ENCODE data around the gene PTPRD. TPM values are rescaled to one million over a fixed set of nuclear protein-coding genes. Genes with fewer than 3 reads are reported as not detected.
A peak's percentile ranks its signal among the peaks of the same experiment; 100 is the strongest.

The PTPRD gene
- total and polyA plus RNA-seq, 2 donors from 2014 or later: 6.4 to 78.9 TPM

GRCh38 chr9:8821910-8822666 lies 1790.7 kb downstream of the PTPRD start:
- DNase-seq: no peak
- no peak for FAIRE-seq
- Histone ChIP-seq H3K9ac (ENCODE audit: low read length in 3 of 3) (no peak overlapping the region), H3K9me3 (ENCODE audit: control insufficient read depth in 2 of 3, insufficient read depth in 1 of 3, low read length in 3 of 3) (no peaks in the 10 kb centered on the region), H3K27ac (ENCODE audit: low read depth in 2 of 2, low read length in 2 of 2) (peak overlapping the region; percentile 46 to 68), H3K4me3 (ENCODE audit: low read length in 3 of 3) (peak overlapping the region in 1 of 3 donors; percentile 40), H3K4me1 (ENCODE audit: control insufficient read depth in 2 of 3, insufficient read depth in 2 of 3, low read depth in 1 of 3, low read length in 3 of 3) (peaks cover 0 to 15% (median 2%) of the 10 kb centered on the region in 3 donors), H3K36me3 (ENCODE audit: control insufficient read depth in 2 of 3, insufficient read depth in 3 of 3, low read length in 3 of 3) (no peaks in the 10 kb centered on the region), H3K27me3 (ENCODE audit: control insufficient read depth, insufficient read depth, low read length) (no peaks in the 10 kb centered on the region)
- TF ChIP-seq, protein P1, sequence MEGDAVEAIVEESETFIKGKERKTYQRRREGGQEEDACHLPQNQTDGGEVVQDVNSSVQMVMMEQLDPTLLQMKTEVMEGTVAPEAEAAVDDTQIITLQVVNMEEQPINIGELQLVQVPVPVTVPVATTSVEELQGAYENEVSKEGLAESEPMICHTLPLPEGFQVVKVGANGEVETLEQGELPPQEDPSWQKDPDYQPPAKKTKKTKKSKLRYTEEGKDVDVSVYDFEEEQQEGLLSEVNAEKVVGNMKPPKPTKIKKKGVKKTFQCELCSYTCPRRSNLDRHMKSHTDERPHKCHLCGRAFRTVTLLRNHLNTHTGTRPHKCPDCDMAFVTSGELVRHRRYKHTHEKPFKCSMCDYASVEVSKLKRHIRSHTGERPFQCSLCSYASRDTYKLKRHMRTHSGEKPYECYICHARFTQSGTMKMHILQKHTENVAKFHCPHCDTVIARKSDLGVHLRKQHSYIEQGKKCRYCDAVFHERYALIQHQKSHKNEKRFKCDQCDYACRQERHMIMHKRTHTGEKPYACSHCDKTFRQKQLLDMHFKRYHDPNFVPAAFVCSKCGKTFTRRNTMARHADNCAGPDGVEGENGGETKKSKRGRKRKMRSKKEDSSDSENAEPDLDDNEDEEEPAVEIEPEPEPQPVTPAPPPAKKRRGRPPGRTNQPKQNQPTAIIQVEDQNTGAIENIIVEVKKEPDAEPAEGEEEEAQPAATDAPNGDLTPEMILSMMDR (IDR thresholded peaks at IDR 0.05; ENCODE audit: borderline replicate concordance, extremely low read depth, insufficient read depth): no peak
- intact Hi-C loops (cut with DNase I): no loop called here

- DNase-seq: peak in 1 of 5 donors; percentile 27
- H3K27ac ChIP-seq (ENCODE audit: low read depth in 2 of 2, low read length in 2 of 2): no peak overlapping the region
- no peak for FAIRE-seq
Measured at GRCh38 chr9:8817335-8817734, 1795.5 kb downstream of the PTPRD start.

GRCh38 chr9:8816361-8816760 lies 1796.4 kb downstream of the PTPRD start:
- intact Hi-C loops (cut with DNase I): no loop called here
- no peak overlapping the region for H3K4me3 ChIP-seq (ENCODE audit: low read length in 3 of 3)
- no peaks in the 10 kb centered on the region for H3K36me3 ChIP-seq (ENCODE audit: control insufficient read depth in 2 of 3, insufficient read depth in 3 of 3, low read length in 3 of 3)
- no peaks in the 10 kb centered on the region for H3K9me3 ChIP-seq (ENCODE audit: control insufficient read depth in 2 of 3, insufficient read depth in 1 of 3, low read length in 3 of 3)
- FAIRE-seq (no peak), DNase-seq (peak in 3 of 5 donors; percentile 59 to 90 (median 88))
- H3K4me1 ChIP-seq (ENCODE audit: control insufficient read depth in 2 of 3, insufficient read depth in 2 of 3, low read depth in 1 of 3, low read length in 3 of 3): peaks cover 2 to 6% (median 3%) of the 10 kb centered on the region in 3 donors
- TF ChIP-seq, protein P1 (IDR thresholded peaks at IDR 0.05; ENCODE audit: borderline replicate concordance, extremely low read depth, insufficient read depth): no peak
- H3K9ac ChIP-seq (ENCODE audit: low read length in 3 of 3): no peak overlapping the region
- H3K27me3 ChIP-seq (ENCODE audit: control insufficient read depth, insufficient read depth, low read length): no peaks in the 10 kb centered on the region
- peak overlapping the region in 1 of 2 donors; percentile 17 for H3K27ac ChIP-seq (ENCODE audit: low read depth in 2 of 2, low read length in 2 of 2)

More at GRCh38 chr9:8817335-8817734, 1795.5 kb downstream of the PTPRD start:
- peaks cover 2 to 6% (median 5%) of the 10 kb centered on the region in 3 donors for H3K4me1 ChIP-seq (ENCODE audit: control insufficient read depth in 2 of 3, insufficient read depth in 2 of 3, low read depth in 1 of 3, low read length in 3 of 3)
- intact Hi-C loops (cut with DNase I): no loop called here
- no peaks in the 10 kb centered on the region for H3K36me3 ChIP-seq (ENCODE audit: control insufficient read depth in 2 of 3, insufficient read depth in 3 of 3, low read length in 3 of 3)
- TF ChIP-seq, protein P1 (IDR thresholded peaks at IDR 0.05; ENCODE audit: borderline replicate concordance, extremely low read depth, insufficient read depth): no peak
- H3K9ac ChIP-seq (ENCODE audit: low read length in 3 of 3): no peak overlapping the region
- H3K4me3 ChIP-seq (ENCODE audit: low read length in 3 of 3): no peak overlapping the region
- H3K27me3 ChIP-seq (ENCODE audit: control insufficient read depth, insufficient read depth, low read length): no peaks in the 10 kb centered on the region
- no peaks in the 10 kb centered on the region for H3K9me3 ChIP-seq (ENCODE audit: control insufficient read depth in 2 of 3, insufficient read depth in 1 of 3, low read length in 3 of 3)

Data from kidney (tissue), 14 donors.